ENCODE data around the gene NCKAP1.
A peak's percentile ranks its signal among the peaks of the same experiment; 100 is the strongest.
"Not testable (repeated sequence)": the region's sequence is repeated elsewhere in the genome, so short reads cannot be mapped to it uniquely, and the experiment has no call there.

NCKAP1 gene

DNA sequence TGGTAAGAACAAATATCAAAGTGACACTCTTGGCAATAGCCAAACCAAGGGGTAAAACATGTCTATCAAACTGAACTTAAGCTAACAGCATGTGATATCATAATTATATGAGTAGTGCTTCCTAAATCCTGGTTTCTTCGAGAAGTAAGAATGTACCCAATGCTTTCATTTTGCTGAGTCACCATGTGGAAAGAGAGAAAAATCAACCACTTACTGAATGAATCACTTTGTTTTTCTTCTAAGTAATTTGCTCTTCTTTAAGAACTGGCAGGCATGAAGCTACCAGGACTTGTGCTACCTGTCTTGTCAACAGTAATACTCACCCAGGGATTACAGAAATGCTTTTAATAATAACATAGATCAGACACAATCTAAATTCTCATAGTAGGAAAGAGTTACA, 21.3 kb upstream of the NCKAP1 start:
- TF ChIP-seq, protein P1, sequence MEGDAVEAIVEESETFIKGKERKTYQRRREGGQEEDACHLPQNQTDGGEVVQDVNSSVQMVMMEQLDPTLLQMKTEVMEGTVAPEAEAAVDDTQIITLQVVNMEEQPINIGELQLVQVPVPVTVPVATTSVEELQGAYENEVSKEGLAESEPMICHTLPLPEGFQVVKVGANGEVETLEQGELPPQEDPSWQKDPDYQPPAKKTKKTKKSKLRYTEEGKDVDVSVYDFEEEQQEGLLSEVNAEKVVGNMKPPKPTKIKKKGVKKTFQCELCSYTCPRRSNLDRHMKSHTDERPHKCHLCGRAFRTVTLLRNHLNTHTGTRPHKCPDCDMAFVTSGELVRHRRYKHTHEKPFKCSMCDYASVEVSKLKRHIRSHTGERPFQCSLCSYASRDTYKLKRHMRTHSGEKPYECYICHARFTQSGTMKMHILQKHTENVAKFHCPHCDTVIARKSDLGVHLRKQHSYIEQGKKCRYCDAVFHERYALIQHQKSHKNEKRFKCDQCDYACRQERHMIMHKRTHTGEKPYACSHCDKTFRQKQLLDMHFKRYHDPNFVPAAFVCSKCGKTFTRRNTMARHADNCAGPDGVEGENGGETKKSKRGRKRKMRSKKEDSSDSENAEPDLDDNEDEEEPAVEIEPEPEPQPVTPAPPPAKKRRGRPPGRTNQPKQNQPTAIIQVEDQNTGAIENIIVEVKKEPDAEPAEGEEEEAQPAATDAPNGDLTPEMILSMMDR (IDR thresholded peaks at IDR 0.05; ENCODE audit: insufficient read depth, low read depth, low read length, missing control alignments): no peak
- DNase-seq (ENCODE audit: low read depth): peak; percentile 94
- H3K4me3 ChIP-seq (ENCODE audit: low read length): no peak overlapping the region

DNA sequence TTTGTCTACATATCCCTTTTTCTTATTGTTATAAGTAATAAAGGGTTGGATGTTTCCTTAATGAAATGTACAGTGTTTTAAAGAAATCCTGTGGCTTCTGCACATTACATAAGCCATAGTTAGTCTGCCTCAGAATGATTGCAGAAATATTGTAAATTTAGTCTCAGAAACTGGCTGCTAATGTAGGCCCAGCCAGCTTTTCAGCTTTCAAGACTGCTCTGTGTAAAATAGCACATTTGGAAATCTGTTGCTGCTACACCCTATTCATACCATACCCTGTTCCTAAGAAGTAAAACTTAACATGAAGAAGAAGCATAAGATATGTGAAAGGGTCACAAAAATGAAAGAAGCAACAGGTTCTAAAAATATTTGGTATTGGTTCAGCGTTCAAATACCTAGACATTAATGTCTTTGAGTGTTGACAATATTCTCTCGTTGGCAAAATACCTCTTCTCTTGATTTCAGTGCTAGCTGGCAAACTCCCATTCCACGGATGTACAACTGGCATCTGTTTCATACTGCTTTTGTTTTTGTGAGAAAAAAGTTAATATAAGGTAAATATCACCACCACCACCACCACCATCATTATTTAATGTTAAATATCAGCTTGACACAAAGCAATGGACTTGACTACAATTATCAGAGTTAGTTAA, 19.2 kb upstream of the NCKAP1 start:
- no peak overlapping the region for H3K4me3 ChIP-seq (ENCODE audit: low read length)

DNA sequence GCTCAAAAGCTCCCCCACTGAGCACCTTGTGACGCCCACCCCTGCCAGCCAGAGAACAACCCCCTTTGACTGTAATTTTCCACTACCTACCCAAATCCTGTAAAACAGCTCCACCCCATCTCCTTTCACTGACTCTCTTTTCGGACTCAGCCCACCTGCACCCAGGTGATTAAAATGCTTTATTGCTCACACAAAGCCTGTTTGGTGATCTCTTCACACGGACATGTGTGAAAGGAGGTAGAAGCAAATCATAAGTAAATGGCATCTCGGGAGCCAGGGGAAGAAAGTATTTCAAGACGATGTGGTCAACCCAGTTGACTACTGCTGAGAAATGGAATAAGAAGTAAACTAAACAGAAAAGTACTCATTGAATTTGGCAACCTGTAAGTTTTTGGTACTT, 11.2 kb upstream of the NCKAP1 start:
- no peak for DNase-seq (ENCODE audit: low read depth)
- TF ChIP-seq, protein P1 (IDR thresholded peaks at IDR 0.05; ENCODE audit: insufficient read depth, low read depth, low read length, missing control alignments): no peak
- no peak overlapping the region for H3K4me3 ChIP-seq (ENCODE audit: low read length)

More for the DNA sequence above, 19.2 kb upstream of the NCKAP1 start:
- no peak for DNase-seq (ENCODE audit: low read depth)
- TF ChIP-seq, protein P1 (IDR thresholded peaks at IDR 0.05; ENCODE audit: insufficient read depth, low read depth, low read length, missing control alignments): no peak

DNA sequence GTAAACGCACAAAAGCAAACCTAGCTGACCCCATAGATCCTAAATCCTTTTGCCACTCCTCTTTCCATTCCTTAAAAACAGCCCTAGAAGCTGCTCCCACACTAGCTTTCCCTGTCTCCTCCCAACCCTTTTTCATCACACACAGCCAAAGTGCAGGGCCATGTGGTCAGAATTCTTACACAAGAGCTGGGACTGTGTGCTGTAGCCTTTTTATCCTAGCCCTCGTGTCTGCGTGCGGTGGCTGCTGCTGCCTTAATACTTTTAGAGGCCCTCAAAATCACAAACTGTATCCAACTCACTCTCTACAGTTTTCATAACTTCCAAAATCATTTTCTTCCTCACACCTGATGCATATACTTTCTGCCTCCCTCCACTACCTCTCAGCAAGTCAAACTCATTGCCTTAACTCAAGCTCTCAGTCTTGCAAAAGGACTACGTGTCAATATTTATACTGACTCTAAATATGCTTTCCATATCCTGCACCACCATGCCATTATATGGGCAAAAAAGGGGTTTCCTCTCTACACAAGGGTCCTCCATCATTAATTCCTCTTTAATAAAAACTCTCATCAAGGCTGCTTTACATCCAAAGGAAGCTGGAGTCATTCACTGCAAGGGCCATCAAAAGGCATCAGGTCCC, 9.3 kb upstream of the NCKAP1 start:
- H3K4me3 ChIP-seq (ENCODE audit: low read length): not testable (repeated sequence)

DNA sequence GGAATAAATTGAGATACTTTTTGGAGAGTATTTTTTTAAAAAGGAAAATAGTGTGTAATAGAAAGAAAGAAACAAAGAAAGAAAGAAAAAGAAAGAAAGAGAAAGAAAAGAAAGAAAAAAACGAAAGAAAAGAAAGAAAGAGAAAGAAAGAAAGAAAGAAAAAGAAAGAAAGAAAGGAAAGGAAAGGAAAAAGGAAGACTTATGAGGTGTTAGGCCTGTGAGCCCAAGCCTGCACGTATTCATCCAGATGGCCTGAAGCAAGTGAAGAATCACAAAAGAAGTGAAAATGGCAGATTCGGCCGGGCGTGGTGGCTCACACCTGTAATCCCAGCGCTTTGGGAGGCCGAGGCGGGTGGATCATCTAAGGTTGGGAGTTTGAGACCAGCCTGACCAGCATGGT, 5.3 kb upstream of the NCKAP1 start:
- not testable (repeated sequence) for DNase-seq (ENCODE audit: low read depth)

More for the DNA sequence above, 9.3 kb upstream of the NCKAP1 start:
- DNase-seq (ENCODE audit: low read depth): not testable (repeated sequence)

DNA sequence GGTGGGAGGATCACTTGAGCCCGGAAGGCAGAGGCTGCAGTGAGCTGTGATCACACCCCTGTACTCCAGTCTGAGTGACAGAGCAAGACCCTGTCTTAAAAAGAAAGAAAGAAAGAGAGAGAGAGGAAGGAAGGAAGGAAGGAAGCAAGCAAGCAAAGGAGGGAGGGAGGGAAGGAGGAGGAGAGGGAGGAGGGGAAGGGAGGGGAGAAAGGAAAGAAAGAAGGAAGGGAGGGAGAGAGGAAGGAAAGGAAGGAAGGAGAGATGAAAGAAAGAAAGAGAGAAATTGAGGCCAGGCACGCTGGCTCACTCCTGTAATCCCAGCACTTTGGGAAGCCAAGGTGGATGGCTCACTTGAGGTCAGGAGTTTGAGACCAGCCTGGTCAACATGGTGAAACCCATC, 2.3 kb upstream of the NCKAP1 start:
- TF ChIP-seq, protein P1 (IDR thresholded peaks at IDR 0.05; ENCODE audit: insufficient read depth, low read depth, low read length, missing control alignments): no peak
- DNase-seq (ENCODE audit: low read depth): no peak
- no peak overlapping the region for H3K4me3 ChIP-seq (ENCODE audit: low read length)

More for the DNA sequence above, 5.3 kb upstream of the NCKAP1 start:
- H3K4me3 ChIP-seq (ENCODE audit: low read length): not testable (repeated sequence)

DNA sequence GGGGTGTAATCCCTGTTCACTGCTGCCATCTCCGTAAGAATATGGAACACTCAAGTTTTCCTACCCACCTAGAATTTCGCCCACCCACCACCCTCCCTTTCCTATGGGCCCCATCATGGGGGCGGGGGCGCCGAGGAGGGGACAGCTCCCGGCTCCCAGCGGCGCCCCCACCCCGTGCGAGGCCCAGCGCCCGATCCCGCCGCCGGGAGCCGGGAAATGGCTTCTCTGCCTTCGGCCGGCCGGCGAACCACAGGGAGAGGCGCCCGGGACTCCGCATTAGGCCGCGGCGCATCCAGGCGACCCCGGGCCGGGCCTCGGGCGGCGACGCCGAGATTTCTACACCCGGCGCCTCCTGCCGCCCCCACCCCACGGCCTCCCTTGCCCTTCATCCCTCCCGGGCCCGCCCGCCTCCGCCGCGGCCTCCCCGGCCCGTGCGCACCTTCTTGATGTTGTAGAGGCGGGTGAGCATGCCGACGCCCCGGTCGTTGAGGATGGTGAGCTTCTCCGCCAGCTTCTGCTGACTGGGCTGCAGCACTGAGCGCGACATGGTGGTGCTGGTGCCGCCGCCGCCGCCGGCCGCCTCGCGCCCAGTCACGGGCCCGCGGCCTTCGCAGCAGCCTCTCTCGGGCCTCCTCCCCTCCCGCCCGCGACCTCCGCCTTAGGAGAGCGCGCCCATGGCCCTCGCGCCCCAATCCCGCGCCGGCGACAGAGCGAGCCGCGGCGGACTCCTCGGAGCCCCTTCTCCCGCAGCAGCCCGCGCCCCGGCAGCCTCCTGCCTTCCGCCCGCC, 510 bp downstream of the NCKAP1 start:
- peak; percentile 30 for DNase-seq (ENCODE audit: low read depth)
- TF ChIP-seq, protein P1 (IDR thresholded peaks at IDR 0.05; ENCODE audit: insufficient read depth, low read depth, low read length, missing control alignments): no peak
- H3K4me3 ChIP-seq (ENCODE audit: low read length): peak overlapping the region; percentile 96

Data from epithelial cell of esophagus (primary cell).